Measurements from ENCODE around the gene RYR3. TPM values are rescaled to one million over a fixed set of nuclear protein-coding genes. Genes with fewer than 3 reads are reported as not detected.

RYR3 gene
- total RNA-seq, 2 experiments from 2014 or later, result 0.06 to 0.32 TPM

GRCh38 chr15:33490703-33491102, 179.9 kb downstream of the RYR3 start:
- no peaks in the 10 kb centered on the region for H3K79me2 ChIP-seq (ENCODE audit: insufficient read depth, low read depth, low read length)
- no peaks in the 10 kb centered on the region for H3K4me1 ChIP-seq (ENCODE audit: insufficient read depth, low read length, poor library complexity, severe bottlenecking)
- no peaks in the 10 kb centered on the region for H4K20me1 ChIP-seq (ENCODE audit: insufficient read depth, low read length)
- no TSS peak for BruUV-seq (replicated peaks)
- no peak overlapping the region for H3K27ac ChIP-seq (ENCODE audit: low read depth, low read length, poor library complexity, severe bottlenecking)
- H3K4me3 ChIP-seq (ENCODE audit: low read depth, low read length, poor library complexity, severe bottlenecking), result no peak overlapping the region
- TF ChIP-seq CTCF (conservative IDR thresholded peaks at IDR 0.05; ENCODE audit: low read length) (no peak), EZH2phosphoT487 (IDR thresholded peaks at IDR 0.05; ENCODE audit: borderline replicate concordance, low read depth, low read length) (no peak)
- no peak for DNase-seq (ENCODE audit: low spot score)
- no peaks in the 10 kb centered on the region for H3K9me3 ChIP-seq (ENCODE audit: low read length)
- CTCF ChIA-PET (ENCODE audit: unreplicated experiment), result no interaction called here
- H2AFZ ChIP-seq (ENCODE audit: low read length), result no peak overlapping the region
- H3K4me2 ChIP-seq (ENCODE audit: low read length), result no peak overlapping the region
- no peaks in the 10 kb centered on the region for H3K9me2 ChIP-seq (ENCODE audit: insufficient read depth, low read length)
- no peaks in the 10 kb centered on the region for H3K36me3 ChIP-seq (ENCODE audit: insufficient read depth, low read length)
- POLR2A ChIA-PET, result interaction anchor here (0.7 to 1.6 kb wide), 2 partner anchors 25 to 45 kb away, joined by 3 to 4 read pairs; no protein-coding TSS in a partner anchor
- intact Hi-C loops (cut with micrococcal nuclease; ENCODE audit: unreplicated experiment), result no loop called here

- intact Hi-C loops (cut with micrococcal nuclease; ENCODE audit: unreplicated experiment), result no loop called here
- CTCF ChIA-PET (ENCODE audit: unreplicated experiment), result no interaction called here
- H3K79me2 ChIP-seq (ENCODE audit: insufficient read depth, low read depth, low read length), result no peaks in the 10 kb centered on the region
- no peak overlapping the region for H2AFZ ChIP-seq (ENCODE audit: low read length)
- H3K27ac ChIP-seq (ENCODE audit: low read depth, low read length, poor library complexity, severe bottlenecking), result no peak overlapping the region
- no peak overlapping the region for H3K4me2 ChIP-seq (ENCODE audit: low read length)
- H3K9me3 ChIP-seq (ENCODE audit: low read length), result no peaks in the 10 kb centered on the region
- POLR2A ChIA-PET, result interaction anchor here (0.6 to 0.7 kb wide), 3 partner anchors 51 to 176 kb away, joined by 3 to 5 read pairs (median 3); no protein-coding TSS in a partner anchor
- no peak for DNase-seq (ENCODE audit: low spot score)
- no peaks in the 10 kb centered on the region for H3K9me2 ChIP-seq (ENCODE audit: insufficient read depth, low read length)
- no peaks in the 10 kb centered on the region for H4K20me1 ChIP-seq (ENCODE audit: insufficient read depth, low read length)
- H3K36me3 ChIP-seq (ENCODE audit: insufficient read depth, low read length), result no peaks in the 10 kb centered on the region
- no TSS peak for BruUV-seq (replicated peaks)
- no peak overlapping the region for H3K4me3 ChIP-seq (ENCODE audit: low read depth, low read length, poor library complexity, severe bottlenecking)
- H3K4me1 ChIP-seq (ENCODE audit: insufficient read depth, low read length, poor library complexity, severe bottlenecking), result no peaks in the 10 kb centered on the region
- no peak for TF ChIP-seq CTCF (conservative IDR thresholded peaks at IDR 0.05; ENCODE audit: low read length)
- no peak for TF ChIP-seq EZH2phosphoT487 (IDR thresholded peaks at IDR 0.05; ENCODE audit: borderline replicate concordance, low read depth, low read length)
Measured at GRCh38 chr15:33492434-33493052, 181.8 kb downstream of the RYR3 start.

- no peak overlapping the region for H3K4me2 ChIP-seq (ENCODE audit: low read length)
- no peaks in the 10 kb centered on the region for H4K20me1 ChIP-seq (ENCODE audit: insufficient read depth, low read length)
- H3K36me3 ChIP-seq (ENCODE audit: insufficient read depth, low read length), result no peaks in the 10 kb centered on the region
- intact Hi-C loops (cut with micrococcal nuclease; ENCODE audit: unreplicated experiment), result no loop called here
- H3K4me3 ChIP-seq (ENCODE audit: low read depth, low read length, poor library complexity, severe bottlenecking), result no peak overlapping the region
- no peaks in the 10 kb centered on the region for H3K9me3 ChIP-seq (ENCODE audit: low read length)
- CTCF ChIA-PET (ENCODE audit: unreplicated experiment), result no interaction called here
- no peak overlapping the region for H3K27ac ChIP-seq (ENCODE audit: low read depth, low read length, poor library complexity, severe bottlenecking)
- DNase-seq (ENCODE audit: low spot score), result no peak
- no peaks in the 10 kb centered on the region for H3K4me1 ChIP-seq (ENCODE audit: insufficient read depth, low read length, poor library complexity, severe bottlenecking)
- no peaks in the 10 kb centered on the region for H3K9me2 ChIP-seq (ENCODE audit: insufficient read depth, low read length)
- no peak overlapping the region for H2AFZ ChIP-seq (ENCODE audit: low read length)
- no TSS peak for BruUV-seq (replicated peaks)
- H3K79me2 ChIP-seq (ENCODE audit: insufficient read depth, low read depth, low read length), result no peaks in the 10 kb centered on the region
- POLR2A ChIA-PET, result interaction anchor here (0.5 to 1.8 kb wide), 3 partner anchors 21 to 769 kb away, joined by 3 to 5 read pairs (median 5); no protein-coding TSS in a partner anchor
- TF ChIP-seq EZH2phosphoT487 (IDR thresholded peaks at IDR 0.05; ENCODE audit: borderline replicate concordance, low read depth, low read length) (no peak), CTCF (conservative IDR thresholded peaks at IDR 0.05; ENCODE audit: low read length) (no peak)
Measured at GRCh38 chr15:33494306-33494705, 183.5 kb downstream of the RYR3 start.

All from OCI-LY7 (cell line).